ENCODE results near the gene IQGAP1.

IQGAP1 gene

DNA sequence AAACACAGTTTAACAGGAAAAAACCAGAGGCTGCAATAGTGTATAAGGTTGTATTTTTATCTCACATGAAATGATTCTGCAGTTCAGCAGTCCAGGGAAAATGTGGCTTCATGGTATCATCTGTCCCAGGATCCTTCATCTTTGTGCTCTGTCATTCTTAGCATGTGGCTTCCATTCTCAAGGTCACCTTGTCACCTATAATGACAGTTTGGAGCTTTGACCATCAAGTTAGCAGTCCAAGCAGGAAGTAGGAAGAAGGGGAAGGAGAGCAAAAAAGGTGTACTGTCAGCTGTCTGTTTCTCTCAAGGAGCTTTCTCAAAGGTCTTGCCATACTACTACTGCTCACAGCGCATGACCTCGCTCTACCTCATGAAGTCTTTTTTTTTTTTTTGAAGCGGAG lies 83.1 kb downstream of the IQGAP1 start:
- H3K18ac ChIP-seq (ENCODE audit: low read length) = no peak overlapping the region
- peaks cover 4% of the 10 kb centered on the region for H3K36me3 ChIP-seq (ENCODE audit: control insufficient read depth, insufficient read depth, low read length)
- H3K23ac ChIP-seq (ENCODE audit: low read length) = no peak overlapping the region
- H3K56ac ChIP-seq (ENCODE audit: low read length) = no peak overlapping the region
- no peaks in the 10 kb centered on the region for H3K27me3 ChIP-seq (ENCODE audit: insufficient read depth, low read length, poor library complexity)
- no CpG with 5 or more reads among the region's 3 CpGs for WGBS (ENCODE audit: extremely low coverage, insufficient coverage, low lambda C conversion rate)
- no peak overlapping the region for H3K4ac ChIP-seq (ENCODE audit: low read depth, low read length)
- no peak overlapping the region for H4K5ac ChIP-seq (ENCODE audit: low read length)
- no peaks in the 10 kb centered on the region for H3K79me2 ChIP-seq (ENCODE audit: control insufficient read depth, insufficient read depth, low read length)
- H3K4me2 ChIP-seq (ENCODE audit: low read length) = no peak overlapping the region
- no peak for DNase-seq
- no peak overlapping the region for H2BK5ac ChIP-seq (ENCODE audit: low read length)
- H3K9ac ChIP-seq (ENCODE audit: low read length) = no peak overlapping the region
- H2BK15ac ChIP-seq (replicated peaks; ENCODE audit: low read depth) = no peak overlapping the region
- no peak overlapping the region for H2BK120ac ChIP-seq (ENCODE audit: low read depth, low read length)
- H2AK5ac ChIP-seq (ENCODE audit: low read length) = no peak overlapping the region
- no peaks in the 10 kb centered on the region for H3K79me1 ChIP-seq (ENCODE audit: low read length)
- H4K8ac ChIP-seq (ENCODE audit: low read depth, low read length) = no peak overlapping the region
- H3K27ac ChIP-seq (ENCODE audit: low read depth, low read length) = no peak overlapping the region
- H3K4me3 ChIP-seq (ENCODE audit: low read length) = no peak overlapping the region
- H3K4me1 ChIP-seq (ENCODE audit: control insufficient read depth, low read depth, low read length) = no peaks in the 10 kb centered on the region

- Histone ChIP-seq H3K23ac (ENCODE audit: low read length) (no peak overlapping the region), H3K27me3 (ENCODE audit: insufficient read depth, low read length, poor library complexity) (no peaks in the 10 kb centered on the region), H2BK15ac (replicated peaks; ENCODE audit: low read depth) (no peak overlapping the region), H4K8ac (ENCODE audit: low read depth, low read length) (no peak overlapping the region), H3K56ac (ENCODE audit: low read length) (no peak overlapping the region), H2BK5ac (ENCODE audit: low read length) (no peak overlapping the region), H3K79me1 (ENCODE audit: low read length) (no peaks in the 10 kb centered on the region), H3K27ac (ENCODE audit: low read depth, low read length) (no peak overlapping the region), H2BK120ac (ENCODE audit: low read depth, low read length) (no peak overlapping the region), H3K79me2 (ENCODE audit: control insufficient read depth, insufficient read depth, low read length) (no peaks in the 10 kb centered on the region), H4K5ac (ENCODE audit: low read length) (no peak overlapping the region), H3K18ac (ENCODE audit: low read length) (no peak overlapping the region), H3K9ac (ENCODE audit: low read length) (no peak overlapping the region), H3K4me3 (ENCODE audit: low read length) (no peak overlapping the region), H3K4me2 (ENCODE audit: low read length) (no peak overlapping the region), H2AK5ac (ENCODE audit: low read length) (no peak overlapping the region), H3K4ac (ENCODE audit: low read depth, low read length) (no peak overlapping the region), H3K36me3 (ENCODE audit: control insufficient read depth, insufficient read depth, low read length) (peaks cover 4% of the 10 kb centered on the region), H3K4me1 (ENCODE audit: control insufficient read depth, low read depth, low read length) (no peaks in the 10 kb centered on the region)
- WGBS (ENCODE audit: extremely low coverage, insufficient coverage, low lambda C conversion rate) = no CpG with 5 or more reads among the region's 4 CpGs
- DNase-seq = no peak
Observed at GRCh38 chr15:90471769-90472168, 83.7 kb downstream of the IQGAP1 start.

DNA sequence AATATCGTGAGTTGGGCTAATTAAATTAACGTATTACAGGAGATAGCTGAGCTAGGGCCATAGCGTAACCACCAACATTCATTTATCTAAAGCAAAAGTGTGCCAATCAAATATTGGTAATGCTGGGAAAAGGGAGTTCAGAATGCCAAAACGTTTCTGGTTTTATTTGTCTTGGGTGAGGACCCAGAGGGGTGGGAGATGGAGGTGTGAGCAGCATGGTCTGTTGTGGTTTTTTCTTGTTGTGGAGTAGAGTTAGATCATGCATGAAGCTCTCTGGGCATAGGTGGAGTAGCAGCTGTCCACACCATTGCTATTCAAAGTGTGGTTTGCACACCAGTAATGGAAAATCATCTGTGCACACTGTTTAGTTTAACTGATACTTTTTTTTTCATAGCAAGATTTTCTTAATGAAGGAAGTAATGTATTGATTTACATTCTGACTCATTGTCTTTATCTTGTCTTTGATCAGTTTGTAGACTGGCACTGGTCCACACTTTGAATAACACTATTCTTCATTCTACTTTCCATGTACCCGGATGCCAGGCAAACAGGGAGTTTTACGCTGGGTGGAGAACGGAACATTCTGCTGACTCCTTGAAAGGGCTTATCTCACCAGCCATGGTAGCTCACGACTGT lies 90.9 kb downstream of the IQGAP1 start:
- WGBS (ENCODE audit: extremely low coverage, insufficient coverage, low lambda C conversion rate) = no CpG with 5 or more reads among the region's 8 CpGs
- H3K18ac ChIP-seq (ENCODE audit: low read length) = no peak overlapping the region
- H3K79me2 ChIP-seq (ENCODE audit: control insufficient read depth, insufficient read depth, low read length) = no peaks in the 10 kb centered on the region
- H2AK5ac ChIP-seq (ENCODE audit: low read length) = no peak overlapping the region
- no peak overlapping the region for H3K9ac ChIP-seq (ENCODE audit: low read length)
- no peak overlapping the region for H3K56ac ChIP-seq (ENCODE audit: low read length)
- no peak overlapping the region for H3K4ac ChIP-seq (ENCODE audit: low read depth, low read length)
- no peak overlapping the region for H3K4me3 ChIP-seq (ENCODE audit: low read length)
- H3K23ac ChIP-seq (ENCODE audit: low read length) = no peak overlapping the region
- H3K79me1 ChIP-seq (ENCODE audit: low read length) = no peaks in the 10 kb centered on the region
- no peak for DNase-seq
- H2BK120ac ChIP-seq (ENCODE audit: low read depth, low read length) = no peak overlapping the region
- no peak overlapping the region for H4K8ac ChIP-seq (ENCODE audit: low read depth, low read length)
- H2BK5ac ChIP-seq (ENCODE audit: low read length) = no peak overlapping the region
- H3K4me1 ChIP-seq (ENCODE audit: control insufficient read depth, low read depth, low read length) = no peaks in the 10 kb centered on the region
- no peak overlapping the region for H2BK15ac ChIP-seq (replicated peaks; ENCODE audit: low read depth)
- H4K5ac ChIP-seq (ENCODE audit: low read length) = no peak overlapping the region
- no peak overlapping the region for H3K4me2 ChIP-seq (ENCODE audit: low read length)
- no peak overlapping the region for H3K27ac ChIP-seq (ENCODE audit: low read depth, low read length)
- H3K27me3 ChIP-seq (ENCODE audit: insufficient read depth, low read length, poor library complexity) = no peaks in the 10 kb centered on the region
- peaks cover 1% of the 10 kb centered on the region for H3K36me3 ChIP-seq (ENCODE audit: control insufficient read depth, insufficient read depth, low read length)

DNA sequence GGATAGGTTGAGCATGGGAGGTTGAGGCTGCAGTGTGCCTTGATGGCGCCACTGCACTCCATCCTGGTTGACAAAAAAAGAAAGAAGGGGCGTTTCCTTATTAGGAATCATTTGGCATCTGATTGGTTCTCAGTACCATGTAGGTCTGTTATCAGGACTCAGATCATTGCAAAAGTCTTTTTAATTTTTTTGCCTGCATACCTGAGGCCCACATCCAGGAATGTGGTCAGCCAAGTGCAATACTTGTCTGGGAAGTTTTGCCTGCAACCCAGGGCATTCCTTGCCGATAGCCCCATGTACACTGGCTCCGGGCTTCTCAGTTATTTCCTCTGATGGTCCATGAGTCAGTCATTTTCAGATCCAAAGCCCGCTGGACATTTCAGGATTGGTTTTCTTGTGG lies 91.6 kb downstream of the IQGAP1 start:
- Histone ChIP-seq H3K4me1 (ENCODE audit: control insufficient read depth, low read depth, low read length) (no peaks in the 10 kb centered on the region), H3K9ac (ENCODE audit: low read length) (no peak overlapping the region), H3K4me2 (ENCODE audit: low read length) (no peak overlapping the region), H2BK15ac (replicated peaks; ENCODE audit: low read depth) (no peak overlapping the region), H4K5ac (ENCODE audit: low read length) (no peak overlapping the region), H3K4me3 (ENCODE audit: low read length) (no peak overlapping the region), H3K79me1 (ENCODE audit: low read length) (no peaks in the 10 kb centered on the region), H3K36me3 (ENCODE audit: control insufficient read depth, insufficient read depth, low read length) (peaks cover 2% of the 10 kb centered on the region), H3K79me2 (ENCODE audit: control insufficient read depth, insufficient read depth, low read length) (no peaks in the 10 kb centered on the region), H3K56ac (ENCODE audit: low read length) (no peak overlapping the region), H4K8ac (ENCODE audit: low read depth, low read length) (no peak overlapping the region), H3K27me3 (ENCODE audit: insufficient read depth, low read length, poor library complexity) (no peaks in the 10 kb centered on the region), H3K4ac (ENCODE audit: low read depth, low read length) (no peak overlapping the region), H3K27ac (ENCODE audit: low read depth, low read length) (no peak overlapping the region), H3K18ac (ENCODE audit: low read length) (no peak overlapping the region), H2BK120ac (ENCODE audit: low read depth, low read length) (no peak overlapping the region), H3K23ac (ENCODE audit: low read length) (no peak overlapping the region), H2AK5ac (ENCODE audit: low read length) (no peak overlapping the region), H2BK5ac (ENCODE audit: low read length) (no peak overlapping the region)
- DNase-seq = no peak
- no CpG with 5 or more reads among the region's 5 CpGs for WGBS (ENCODE audit: extremely low coverage, insufficient coverage, low lambda C conversion rate)

GRCh38 chr15:90481023-90481422 lies 93.0 kb downstream of the IQGAP1 start:
- H3K27ac ChIP-seq (ENCODE audit: low read depth, low read length) = no peak overlapping the region
- H3K79me1 ChIP-seq (ENCODE audit: low read length) = no peaks in the 10 kb centered on the region
- no peak overlapping the region for H3K18ac ChIP-seq (ENCODE audit: low read length)
- H4K5ac ChIP-seq (ENCODE audit: low read length) = no peak overlapping the region
- WGBS (ENCODE audit: extremely low coverage, insufficient coverage, low lambda C conversion rate) = no CpG with 5 or more reads among the region's 3 CpGs
- no peak overlapping the region for H4K8ac ChIP-seq (ENCODE audit: low read depth, low read length)
- H3K56ac ChIP-seq (ENCODE audit: low read length) = no peak overlapping the region
- no peaks in the 10 kb centered on the region for H3K27me3 ChIP-seq (ENCODE audit: insufficient read depth, low read length, poor library complexity)
- peaks cover 2% of the 10 kb centered on the region for H3K36me3 ChIP-seq (ENCODE audit: control insufficient read depth, insufficient read depth, low read length)
- H2BK15ac ChIP-seq (replicated peaks; ENCODE audit: low read depth) = no peak overlapping the region
- H3K4me1 ChIP-seq (ENCODE audit: control insufficient read depth, low read depth, low read length) = no peaks in the 10 kb centered on the region
- no peak overlapping the region for H2AK5ac ChIP-seq (ENCODE audit: low read length)
- H2BK120ac ChIP-seq (ENCODE audit: low read depth, low read length) = no peak overlapping the region
- H3K4me2 ChIP-seq (ENCODE audit: low read length) = no peak overlapping the region
- H2BK5ac ChIP-seq (ENCODE audit: low read length) = no peak overlapping the region
- no peak overlapping the region for H3K4ac ChIP-seq (ENCODE audit: low read depth, low read length)
- no peak overlapping the region for H3K23ac ChIP-seq (ENCODE audit: low read length)
- no peak overlapping the region for H3K4me3 ChIP-seq (ENCODE audit: low read length)
- no peak overlapping the region for H3K9ac ChIP-seq (ENCODE audit: low read length)
- no peak for DNase-seq
- no peaks in the 10 kb centered on the region for H3K79me2 ChIP-seq (ENCODE audit: control insufficient read depth, insufficient read depth, low read length)
